PFSK-1 (cell line): ENCODE measurements around the gene SIGLEC7.
A peak's percentile ranks its signal among the peaks of the same experiment; 100 is the strongest.

Experiments used
- FOXP2 ChIP-seq: optimal IDR thresholded peaks from 2 replicates; pipeline ENCODE3; 2011; ENCODE audit warnings: borderline replicate concordance, control low read depth, inconsistent platforms; ENCODE audit not compliant: insufficient read depth; ENCODE audit errors: extremely low read length, extremely low read depth
- POLR2AphosphoS5 ChIP-seq: IDR thresholded peaks from 2 replicates; pipeline ENCODE4 v1.6.1; 2012; ENCODE audit warnings: low read depth, mild to moderate bottlenecking, control low read depth, low read length, moderate library complexity
- SIN3A ChIP-seq: IDR thresholded peaks from 2 replicates; pipeline ENCODE4 v1.6.1; 2012; ENCODE audit warnings: mild to moderate bottlenecking, low read length, moderate library complexity, borderline replicate concordance; ENCODE audit not compliant: insufficient read depth
- TAF1 ChIP-seq: IDR thresholded peaks from 2 replicates; pipeline ENCODE4 v1.6.1; 2012; ENCODE audit warnings: low read length, control low read depth, borderline replicate concordance; ENCODE audit not compliant: insufficient read depth
- TF ChIP-seq, protein P1 (sequence below), 2 experiments: IDR thresholded peaks; 2 replicates each; pipeline versions ENCODE4 v1.6.1 to v1.8.0; 2011 to 2012; ENCODE audit warnings: low read depth in 2 of 2, low read length in 2 of 2, control low read depth in 1 of 2, inconsistent platforms in 1 of 2, mild to moderate bottlenecking in 1 of 2, moderate library complexity in 1 of 2; ENCODE audit not compliant: insufficient read depth in 1 of 2

The SIGLEC7 gene

GRCh38 chr19:51124729-51125128 lies 17.4 kb upstream of the SIGLEC7 start, which contains the start of gene SIGLEC9:
Gene SIGLEC9 (plus strand): TSS chr19:51124906. CDS start chr19:51124975, 69 bp downstream.
- no peak for TF ChIP-seq FOXP2
- TF ChIP-seq SIN3A: no peak
- TF ChIP-seq, protein P1, sequence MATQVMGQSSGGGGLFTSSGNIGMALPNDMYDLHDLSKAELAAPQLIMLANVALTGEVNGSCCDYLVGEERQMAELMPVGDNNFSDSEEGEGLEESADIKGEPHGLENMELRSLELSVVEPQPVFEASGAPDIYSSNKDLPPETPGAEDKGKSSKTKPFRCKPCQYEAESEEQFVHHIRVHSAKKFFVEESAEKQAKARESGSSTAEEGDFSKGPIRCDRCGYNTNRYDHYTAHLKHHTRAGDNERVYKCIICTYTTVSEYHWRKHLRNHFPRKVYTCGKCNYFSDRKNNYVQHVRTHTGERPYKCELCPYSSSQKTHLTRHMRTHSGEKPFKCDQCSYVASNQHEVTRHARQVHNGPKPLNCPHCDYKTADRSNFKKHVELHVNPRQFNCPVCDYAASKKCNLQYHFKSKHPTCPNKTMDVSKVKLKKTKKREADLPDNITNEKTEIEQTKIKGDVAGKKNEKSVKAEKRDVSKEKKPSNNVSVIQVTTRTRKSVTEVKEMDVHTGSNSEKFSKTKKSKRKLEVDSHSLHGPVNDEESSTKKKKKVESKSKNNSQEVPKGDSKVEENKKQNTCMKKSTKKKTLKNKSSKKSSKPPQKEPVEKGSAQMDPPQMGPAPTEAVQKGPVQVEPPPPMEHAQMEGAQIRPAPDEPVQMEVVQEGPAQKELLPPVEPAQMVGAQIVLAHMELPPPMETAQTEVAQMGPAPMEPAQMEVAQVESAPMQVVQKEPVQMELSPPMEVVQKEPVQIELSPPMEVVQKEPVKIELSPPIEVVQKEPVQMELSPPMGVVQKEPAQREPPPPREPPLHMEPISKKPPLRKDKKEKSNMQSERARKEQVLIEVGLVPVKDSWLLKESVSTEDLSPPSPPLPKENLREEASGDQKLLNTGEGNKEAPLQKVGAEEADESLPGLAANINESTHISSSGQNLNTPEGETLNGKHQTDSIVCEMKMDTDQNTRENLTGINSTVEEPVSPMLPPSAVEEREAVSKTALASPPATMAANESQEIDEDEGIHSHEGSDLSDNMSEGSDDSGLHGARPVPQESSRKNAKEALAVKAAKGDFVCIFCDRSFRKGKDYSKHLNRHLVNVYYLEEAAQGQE (IDR thresholded peaks at IDR 0.05; ENCODE audit: insufficient read depth in 1 of 2, low read depth in 2 of 2, low read length in 2 of 2): no peak
- TF ChIP-seq POLR2AphosphoS5: no peak
- no peak for TF ChIP-seq TAF1

DNA sequence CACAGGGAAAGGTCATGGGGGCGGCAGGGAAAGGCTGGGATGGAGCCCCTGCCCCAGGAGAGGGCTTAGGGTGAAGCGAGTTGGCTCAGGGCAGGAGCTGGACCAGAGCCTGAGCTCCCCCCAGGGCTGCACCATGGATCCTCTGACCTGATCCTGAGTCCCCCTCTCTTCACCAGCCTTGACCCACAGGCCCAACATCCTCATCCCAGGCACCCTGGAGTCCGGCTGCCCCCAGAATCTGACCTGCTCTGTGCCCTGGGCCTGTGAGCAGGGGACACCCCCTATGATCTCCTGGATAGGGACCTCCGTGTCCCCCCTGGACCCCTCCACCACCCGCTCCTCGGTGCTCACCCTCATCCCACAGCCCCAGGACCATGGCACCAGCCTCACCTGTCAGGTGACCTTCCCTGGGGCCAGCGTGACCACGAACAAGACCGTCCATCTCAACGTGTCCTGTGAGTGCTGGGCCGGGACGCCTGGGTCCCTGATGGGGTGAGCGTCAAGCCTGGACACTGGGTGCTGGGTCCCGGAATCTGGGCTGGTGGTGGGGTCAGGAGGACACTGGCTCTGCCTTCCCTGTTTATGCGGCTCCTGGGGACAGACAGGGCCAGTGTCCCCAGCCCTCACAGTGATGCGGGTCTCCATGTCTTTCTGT lies 16.6 kb upstream of the SIGLEC7 start:
- TF ChIP-seq POLR2AphosphoS5: no peak
- no peak for TF ChIP-seq TAF1
- no peak for TF ChIP-seq SIN3A
- TF ChIP-seq, protein P1 (IDR thresholded peaks at IDR 0.05; ENCODE audit: insufficient read depth in 1 of 2, low read depth in 2 of 2, low read length in 2 of 2): no peak
- TF ChIP-seq FOXP2: no peak

GRCh38 chr19:51127032-51127431 lies 15.1 kb upstream of the SIGLEC7 start:
- no peak for TF ChIP-seq FOXP2
- no peak for TF ChIP-seq POLR2AphosphoS5
- TF ChIP-seq SIN3A: no peak
- TF ChIP-seq TAF1: no peak
- TF ChIP-seq, protein P1 (IDR thresholded peaks at IDR 0.05; ENCODE audit: insufficient read depth in 1 of 2, low read depth in 2 of 2, low read length in 2 of 2): no peak

- peak; percentile 90 for TF ChIP-seq FOXP2
- TF ChIP-seq, protein P1 (IDR thresholded peaks at IDR 0.05; ENCODE audit: insufficient read depth in 1 of 2, low read depth in 2 of 2, low read length in 2 of 2): peak in 1 of 2 experiments; percentile 68; a peak in 1 of 4 replicates
- peak; percentile 68; the same call in 1 of the 2 replicates for TF ChIP-seq TAF1
- TF ChIP-seq POLR2AphosphoS5: peak; percentile 34; the same call in 1 of the 2 replicates
- TF ChIP-seq SIN3A: peak; percentile 48; the same call in 1 of the 2 replicates
Observed at GRCh38 chr19:51127755-51128154, 14.3 kb upstream of the SIGLEC7 start.

GRCh38 chr19:51128227-51128626 lies 13.9 kb upstream of the SIGLEC7 start:
- no peak for TF ChIP-seq SIN3A
- no peak for TF ChIP-seq FOXP2
- TF ChIP-seq POLR2AphosphoS5: no peak
- TF ChIP-seq, protein P1 (IDR thresholded peaks at IDR 0.05; ENCODE audit: insufficient read depth in 1 of 2, low read depth in 2 of 2, low read length in 2 of 2): no peak
- TF ChIP-seq TAF1: no peak
